ENCODE data around the gene POR.

The POR gene

GRCh38 chr7:75955331-75955955 is 40.5 kb downstream of the POR start:
- no peak for DNase-seq

GRCh38 chr7:75957021-75957736 is 42.2 kb downstream of the POR start:
- no peak for DNase-seq

- DNase-seq = no peak
These were observed 44.0 kb downstream of the POR start for GRCh38 chr7:75958802-75959543.

- no peak for DNase-seq
These were observed 45.4 kb downstream of the POR start for GRCh38 chr7:75960372-75960771.

- DNase-seq = no peak
These were observed 46.3 kb downstream of the POR start for GRCh38 chr7:75961218-75961617.

- DNase-seq = no peak
These were observed 47.8 kb downstream of the POR start for GRCh38 chr7:75962607-75963380.

GRCh38 chr7:75963381-75963995 is 48.5 kb downstream of the POR start:
- DNase-seq = no peak

- no peak for DNase-seq
These were observed 50.7 kb downstream of the POR start for GRCh38 chr7:75965617-75966016.

GRCh38 chr7:75966190-75966961 is 51.4 kb downstream of the POR start:
- DNase-seq = no peak

GRCh38 chr7:75967055-75967454 is 52.1 kb downstream of the POR start:
- DNase-seq = no peak

GRCh38 chr7:75967487-75967997 is 52.6 kb downstream of the POR start:
- DNase-seq = no peak

GRCh38 chr7:75968012-75968411 is 53.1 kb downstream of the POR start:
- DNase-seq = no peak

GRCh38 chr7:75968561-75969001 is 53.6 kb downstream of the POR start:
- no peak for DNase-seq

GRCh38 chr7:75969182-75969581 is 54.2 kb downstream of the POR start:
- DNase-seq = no peak

- no peak for DNase-seq
These were observed 54.9 kb downstream of the POR start for GRCh38 chr7:75969704-75970498.

GRCh38 chr7:75971309-75971960 is 56.5 kb downstream of the POR start:
- DNase-seq = no peak

- DNase-seq = no peak
These were observed 57.2 kb downstream of the POR start for GRCh38 chr7:75971961-75972763.

GRCh38 chr7:75977743-75978142 is 62.8 kb downstream of the POR start:
- peak; percentile 50 for DNase-seq

- DNase-seq = no peak
These were observed 64.9 kb downstream of the POR start for GRCh38 chr7:75979759-75980429.
